GM18858 (cell line): ENCODE measurements around the gene DOCK2.
"Not testable (repeated sequence)": the region's sequence is repeated elsewhere in the genome, so short reads cannot be mapped to it uniquely, and the experiment has no call there.

ENCODE experiments used
- ATAC-seq: cut with Tn5 transposase; IDR thresholded peaks from one replicate; pipeline ENCODE4 v1.9.1; 2021; ENCODE audit not compliant: unreplicated experiment

The DOCK2 gene

GRCh38 chr5:169637085-169637548 is at the start of gene DOCK2:
Gene DOCK2, plus strand, starts transcription at chr5:169637275. Its CDS starts 52 bp downstream, at chr5:169637327.
- peak; percentile 86 for ATAC-seq

GRCh38 chr5:169590602-169591001 is 46.5 kb upstream of the DOCK2 start:
- no peak for ATAC-seq

- no peak for ATAC-seq
Measured at GRCh38 chr5:169591636-169592035, 45.4 kb upstream of the DOCK2 start.

GRCh38 chr5:169592937-169593650 is 44.0 kb upstream of the DOCK2 start:
- no peak for ATAC-seq

- no peak for ATAC-seq
Measured at GRCh38 chr5:169595172-169595820, 41.8 kb upstream of the DOCK2 start.

- ATAC-seq, result no peak
Measured at GRCh38 chr5:169599451-169599850, 37.6 kb upstream of the DOCK2 start.

GRCh38 chr5:169602535-169602934 is 34.5 kb upstream of the DOCK2 start:
- ATAC-seq, result no peak

- ATAC-seq, result no peak
Measured at GRCh38 chr5:169606279-169606678, 30.8 kb upstream of the DOCK2 start.

- ATAC-seq, result no peak
Measured at GRCh38 chr5:169607882-169608281, 29.2 kb upstream of the DOCK2 start.

GRCh38 chr5:169609716-169610115 is 27.4 kb upstream of the DOCK2 start:
- ATAC-seq, result no peak

- ATAC-seq, result no peak
Measured at GRCh38 chr5:169610606-169611005, 26.5 kb upstream of the DOCK2 start.

- ATAC-seq, result no peak
Measured at GRCh38 chr5:169615561-169615960, 21.5 kb upstream of the DOCK2 start.

- ATAC-seq, result not testable (repeated sequence)
Measured at GRCh38 chr5:169624307-169624706, 12.8 kb upstream of the DOCK2 start.

GRCh38 chr5:169626779-169627178 is 10.3 kb upstream of the DOCK2 start:
- ATAC-seq, result no peak

GRCh38 chr5:169627551-169627950 is 9.5 kb upstream of the DOCK2 start:
- no peak for ATAC-seq

GRCh38 chr5:169628892-169629291 is 8.2 kb upstream of the DOCK2 start:
- no peak for ATAC-seq

GRCh38 chr5:169629847-169630548 is 7.1 kb upstream of the DOCK2 start:
- ATAC-seq, result no peak

- no peak for ATAC-seq
Measured at GRCh38 chr5:169631360-169631759, 5.7 kb upstream of the DOCK2 start.

GRCh38 chr5:169632946-169633345 is 4.1 kb upstream of the DOCK2 start:
- no peak for ATAC-seq

- no peak for ATAC-seq
Measured at GRCh38 chr5:169634606-169635005, 2.5 kb upstream of the DOCK2 start.

GRCh38 chr5:169635936-169636335 is 1.1 kb upstream of the DOCK2 start:
- ATAC-seq, result no peak
